ENCODE measurements around the gene POGLUT3.

Gene POGLUT3

DNA sequence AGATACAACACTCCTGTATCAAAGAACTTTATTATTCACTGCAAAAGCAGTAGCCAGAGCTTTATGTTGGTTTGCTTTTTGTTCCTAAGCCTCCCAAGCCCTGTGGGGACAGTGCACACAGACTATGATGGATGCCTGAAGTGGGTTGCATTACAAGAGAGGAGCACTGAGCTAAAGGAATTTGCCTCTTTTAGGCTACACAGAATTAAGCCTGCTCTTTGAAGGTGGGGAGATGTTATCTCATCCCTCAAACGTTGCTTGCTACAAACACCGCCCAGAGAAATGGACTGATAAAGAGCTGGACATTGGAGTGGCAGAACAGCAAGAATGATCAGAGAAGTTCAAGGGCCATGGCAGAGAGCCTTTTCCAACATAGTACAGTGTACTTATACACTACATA lies 2.5 kb upstream of the POGLUT3 start:
- DNase-seq (ENCODE audit: low read depth in 2 of 2), result no peak

DNA sequence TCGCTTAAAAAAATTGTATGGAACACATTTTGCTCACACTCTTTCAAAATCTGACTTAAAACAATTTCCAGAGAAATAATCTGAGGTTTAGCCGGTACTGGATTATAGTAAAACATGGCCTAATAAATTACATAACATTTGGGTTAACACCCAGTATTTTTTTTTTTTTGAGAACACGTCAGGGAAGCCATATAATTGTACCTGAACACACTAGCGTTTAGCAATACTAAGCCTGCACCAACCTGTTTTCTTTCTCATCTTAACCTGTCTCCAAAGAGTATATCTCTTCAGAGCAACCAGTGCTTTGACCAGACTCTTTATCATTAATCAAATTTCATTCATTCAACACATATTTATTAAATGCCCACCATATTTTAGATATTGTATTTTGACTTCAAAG lies 2.0 kb upstream of the POGLUT3 start:
- no peak for DNase-seq (ENCODE audit: low read depth in 2 of 2)

DNA sequence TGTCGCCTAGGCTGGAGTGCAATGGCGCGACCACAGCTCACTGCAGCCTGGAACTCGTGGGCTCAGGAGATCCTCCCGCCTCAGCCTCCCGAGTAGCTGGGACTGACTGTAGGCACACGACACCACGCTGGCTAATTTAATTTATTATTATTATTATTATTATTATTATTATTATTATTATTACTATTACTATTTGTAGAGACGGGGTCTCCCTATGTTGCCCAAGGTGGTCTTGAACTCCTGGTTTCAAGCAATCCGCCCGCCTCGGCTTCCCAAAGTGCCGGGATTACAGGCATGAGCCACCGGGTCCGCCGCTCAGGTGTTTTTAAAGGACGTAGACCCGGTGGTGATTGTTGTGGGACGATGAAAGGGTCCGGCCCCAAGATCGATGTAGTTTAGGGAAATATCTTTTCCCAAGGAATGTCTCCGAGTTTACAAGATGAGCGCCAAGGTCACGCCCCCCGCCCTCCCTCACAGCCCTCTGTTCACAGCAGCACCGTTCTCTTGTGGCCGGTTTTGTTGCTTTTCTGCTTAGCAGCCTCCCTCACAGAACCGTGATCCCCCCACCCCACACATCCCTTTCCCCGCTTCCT lies 728 bp upstream of the POGLUT3 start:
- no peak for DNase-seq (ENCODE audit: low read depth in 2 of 2)

DNA sequence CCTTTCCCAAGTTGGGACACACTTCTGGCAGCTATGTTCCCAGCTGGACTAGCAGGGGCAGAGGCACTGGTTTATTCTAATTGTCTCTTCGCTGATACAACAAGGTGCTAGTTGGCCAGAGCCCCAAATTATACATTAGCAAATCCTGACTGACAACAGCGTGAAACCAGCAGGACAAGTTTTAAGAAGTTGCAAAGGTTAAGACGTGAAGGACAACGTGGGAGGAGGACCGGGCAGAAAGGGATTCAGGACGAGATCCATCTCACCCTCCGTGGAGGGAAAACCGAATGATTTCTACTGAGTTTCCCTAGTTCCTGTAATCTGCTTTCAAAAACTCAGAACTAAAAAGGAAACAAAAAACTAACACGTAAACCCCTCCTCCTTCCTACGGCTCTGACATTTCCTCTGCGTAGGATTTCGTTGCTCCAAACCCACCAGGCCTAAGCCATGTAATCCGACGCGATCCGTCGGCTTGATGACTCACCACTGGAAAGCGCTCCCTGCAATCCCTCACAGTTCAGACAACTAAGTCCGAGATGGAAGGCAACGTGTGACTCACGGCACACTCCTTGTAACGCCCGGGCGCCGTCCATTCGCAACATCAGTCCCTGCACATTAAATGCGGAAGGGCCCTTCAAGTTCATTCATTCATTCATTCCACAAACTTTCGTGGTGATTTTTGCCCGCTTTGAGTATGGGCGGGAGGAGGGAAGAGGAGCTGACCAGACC lies 703 bp downstream of the POGLUT3 start:
- peak; percentile 96 for DNase-seq (ENCODE audit: low read depth in 2 of 2)

DNA sequence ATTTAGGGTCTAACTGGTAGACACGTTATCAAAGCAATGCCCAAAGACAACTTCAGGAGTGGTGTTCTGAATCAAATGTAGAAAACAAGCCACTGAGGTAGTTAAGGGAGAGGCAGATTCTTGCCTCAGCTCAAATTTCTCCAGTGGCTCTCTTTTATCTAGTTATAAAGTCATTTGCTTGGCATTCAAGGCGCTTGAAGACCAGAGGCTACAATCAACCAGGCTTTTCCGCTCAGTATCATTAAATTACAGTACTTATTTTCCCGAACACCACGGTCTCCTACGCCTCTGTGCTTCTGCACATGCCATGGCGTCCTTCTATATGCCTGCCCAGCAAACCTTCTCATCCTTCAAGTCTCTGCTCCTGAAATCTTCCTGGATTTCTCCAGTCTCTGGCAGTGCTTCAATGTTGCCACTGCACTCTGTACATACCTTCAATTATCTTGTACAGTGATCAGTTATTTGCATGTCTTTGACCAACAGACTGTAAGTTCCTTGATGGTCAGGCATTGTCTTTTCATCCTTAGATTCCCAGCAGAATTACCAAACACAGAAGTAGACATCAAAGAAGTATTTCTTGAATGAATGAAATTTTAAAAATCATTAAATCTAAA lies 1.4 kb downstream of the POGLUT3 start:
- DNase-seq (ENCODE audit: low read depth in 2 of 2), result no peak

DNA sequence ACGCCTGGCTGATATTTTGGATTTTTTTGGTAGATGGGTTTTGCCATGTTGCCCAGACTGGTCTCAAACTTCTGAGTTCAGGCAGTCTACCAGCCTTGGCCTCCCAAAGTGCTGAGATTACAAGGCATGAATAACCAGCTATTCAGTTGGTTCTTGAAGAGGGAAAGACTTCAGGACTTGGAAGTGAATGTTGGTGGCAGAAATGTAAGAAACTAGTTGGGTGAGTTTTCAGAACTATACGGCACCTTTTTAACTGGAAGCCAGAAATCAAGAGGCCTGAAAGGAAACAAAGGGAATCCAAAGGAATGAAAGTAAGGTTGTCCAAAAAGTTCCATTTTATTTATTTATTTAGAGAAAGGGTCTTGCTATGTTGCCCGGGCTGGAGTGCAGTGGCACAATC lies 2.9 kb downstream of the POGLUT3 start:
- no peak for DNase-seq (ENCODE audit: low read depth in 2 of 2)

DNA sequence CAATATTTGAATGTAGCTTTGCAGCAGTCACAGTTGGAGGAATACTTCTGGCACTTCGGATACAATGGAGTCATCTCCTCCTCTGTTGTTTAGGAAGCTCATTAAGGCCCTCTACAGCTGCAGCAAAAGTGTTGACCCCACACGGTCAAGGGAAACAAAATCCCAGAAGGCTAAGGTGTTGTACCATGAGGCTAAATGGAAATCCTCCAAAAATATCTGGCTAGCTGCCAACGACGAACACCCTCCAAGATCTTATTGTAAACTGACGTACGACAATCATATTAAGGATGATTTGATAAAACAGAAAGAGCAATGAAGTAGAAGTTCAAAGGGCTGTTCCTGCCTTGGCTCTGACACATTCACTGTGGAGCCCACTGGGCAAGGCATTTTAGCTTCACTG lies 4.0 kb downstream of the POGLUT3 start:
- no peak for DNase-seq (ENCODE audit: low read depth in 2 of 2)

DNA sequence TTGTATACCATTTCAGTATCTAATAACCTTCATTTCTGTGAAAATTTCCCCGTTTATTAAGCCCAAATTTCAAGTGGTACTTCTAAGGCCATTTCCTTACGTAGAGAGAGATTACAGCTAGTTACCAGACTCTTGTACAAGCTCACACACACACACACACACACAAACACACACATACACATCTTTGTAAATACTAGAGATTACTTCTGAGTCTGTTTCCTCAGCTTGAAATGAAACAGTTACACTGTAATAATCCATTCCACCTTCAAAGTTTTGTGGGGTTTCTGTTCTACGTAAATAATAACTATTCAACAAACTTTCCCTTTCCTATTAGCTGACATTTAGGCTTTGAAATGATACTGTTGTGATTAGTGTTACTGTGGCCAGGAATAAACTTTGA lies 6.2 kb downstream of the POGLUT3 start:
- no peak for DNase-seq (ENCODE audit: low read depth in 2 of 2)

DNA sequence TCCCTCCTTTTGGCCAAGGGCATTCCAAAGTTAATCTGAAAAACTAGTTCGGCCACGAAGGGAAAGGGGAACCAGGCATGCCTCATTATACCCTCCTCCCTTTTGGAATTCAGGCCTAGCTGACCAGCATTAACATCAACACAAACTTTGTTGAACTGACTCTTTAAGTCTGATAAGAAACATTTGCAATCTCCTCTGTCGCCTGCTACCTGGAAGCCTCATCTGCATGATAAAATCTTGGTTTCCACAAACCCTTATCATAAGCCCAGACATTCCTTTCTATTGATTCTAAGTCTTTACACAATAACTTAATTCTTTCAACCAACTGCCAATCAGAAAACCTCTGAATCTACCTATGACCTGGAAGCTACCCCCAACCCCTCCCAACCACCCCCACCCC lies 11.4 kb downstream of the POGLUT3 start:
- no peak for DNase-seq (ENCODE audit: low read depth in 2 of 2)

DNA sequence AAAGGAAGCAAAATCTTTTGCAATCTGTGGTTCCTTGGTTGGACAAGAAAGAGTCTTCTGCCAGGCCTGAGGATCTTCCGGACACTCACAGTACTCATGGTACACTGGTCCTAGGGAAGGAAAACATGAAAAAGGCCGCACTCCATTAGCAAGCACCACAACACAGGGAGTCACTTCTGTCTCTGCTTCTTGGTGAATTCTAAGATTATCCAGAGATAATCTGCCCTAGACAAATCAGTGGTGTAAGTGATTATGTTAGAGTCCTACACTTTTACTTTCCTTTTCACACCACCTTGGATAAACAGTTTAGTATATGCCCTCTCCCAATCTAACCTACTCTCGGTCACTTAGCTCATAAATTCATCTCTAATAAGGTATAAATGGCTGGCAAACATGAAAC lies 11.9 kb downstream of the POGLUT3 start:
- DNase-seq (ENCODE audit: low read depth in 2 of 2), result no peak

DNA sequence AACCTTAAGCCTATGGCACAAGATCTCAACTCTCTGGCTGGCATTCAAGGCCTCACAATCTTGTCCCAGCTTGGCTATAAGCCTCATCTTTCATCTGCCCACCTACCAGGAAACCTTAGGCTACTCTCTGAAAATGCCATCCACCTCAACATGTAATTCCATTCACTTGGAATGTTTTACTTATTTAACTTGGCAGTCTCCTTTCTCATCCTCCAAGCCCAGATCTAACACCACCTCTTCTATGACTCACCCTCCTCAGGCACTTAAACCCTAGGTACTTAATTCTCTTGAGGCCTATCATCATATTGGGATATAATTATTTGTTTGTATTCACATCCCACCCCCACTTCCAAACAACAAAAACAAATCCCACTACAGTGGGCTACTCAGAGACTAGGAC lies 15.0 kb downstream of the POGLUT3 start:
- no peak for DNase-seq (ENCODE audit: low read depth in 2 of 2)

DNA sequence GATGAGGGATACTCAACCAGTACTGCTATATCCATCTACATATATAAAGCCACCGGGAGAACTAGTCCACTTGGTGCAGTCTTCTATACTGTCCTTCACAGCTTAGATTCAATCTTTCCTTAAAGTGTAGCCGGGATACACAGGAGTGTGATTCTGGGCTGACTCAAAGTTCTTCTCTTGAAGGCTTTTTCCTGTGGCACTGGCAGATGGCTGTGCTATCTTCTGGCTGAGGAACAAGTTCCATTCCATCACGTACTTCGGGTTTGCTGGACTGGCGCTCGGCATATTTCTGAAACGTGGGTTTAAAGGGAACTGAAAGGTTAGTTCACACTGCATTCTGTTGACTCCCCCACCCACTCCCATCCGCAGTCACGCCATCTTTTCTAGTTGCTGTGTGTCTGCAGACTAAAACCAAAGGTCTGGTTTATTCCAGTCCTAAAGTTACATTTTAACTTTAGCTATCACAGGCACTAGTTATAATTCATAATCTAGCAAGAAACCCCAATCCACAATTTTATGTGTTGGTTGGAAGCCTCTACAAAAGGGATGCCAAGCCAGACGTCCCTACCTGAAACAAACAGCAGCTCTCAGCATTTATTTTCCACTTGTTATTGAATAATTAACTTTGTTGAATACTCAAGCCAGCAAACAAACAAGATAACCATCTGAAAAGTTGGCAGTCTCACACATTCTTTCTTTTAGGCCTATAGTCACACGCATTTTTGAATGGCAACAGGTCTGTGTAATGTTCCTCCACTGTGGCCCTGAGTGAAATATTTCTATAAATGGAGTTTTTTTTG lies 23.3 kb downstream of the POGLUT3 start:
- DNase-seq (ENCODE audit: low read depth in 2 of 2), result no peak

DNA sequence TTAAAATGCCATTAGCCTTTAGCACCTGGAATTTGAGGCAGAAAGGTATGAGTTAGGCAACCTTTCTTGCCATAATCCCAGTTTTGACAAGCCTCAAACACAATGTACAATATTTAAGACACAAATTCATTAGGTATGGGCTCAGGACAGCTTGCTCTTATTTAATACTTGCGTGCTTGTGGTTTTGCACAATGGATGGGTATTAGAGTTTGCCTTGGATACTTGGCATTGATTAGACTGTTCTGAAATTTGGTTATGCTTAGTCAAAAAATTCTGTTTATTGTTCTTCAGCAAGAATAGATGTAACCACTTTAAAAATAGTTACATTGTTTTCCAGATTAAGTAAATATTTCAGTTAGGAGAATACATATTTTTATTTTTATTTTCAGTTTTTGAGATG lies 25.5 kb downstream of the POGLUT3 start:
- no peak for DNase-seq (ENCODE audit: low read depth in 2 of 2)

DNA sequence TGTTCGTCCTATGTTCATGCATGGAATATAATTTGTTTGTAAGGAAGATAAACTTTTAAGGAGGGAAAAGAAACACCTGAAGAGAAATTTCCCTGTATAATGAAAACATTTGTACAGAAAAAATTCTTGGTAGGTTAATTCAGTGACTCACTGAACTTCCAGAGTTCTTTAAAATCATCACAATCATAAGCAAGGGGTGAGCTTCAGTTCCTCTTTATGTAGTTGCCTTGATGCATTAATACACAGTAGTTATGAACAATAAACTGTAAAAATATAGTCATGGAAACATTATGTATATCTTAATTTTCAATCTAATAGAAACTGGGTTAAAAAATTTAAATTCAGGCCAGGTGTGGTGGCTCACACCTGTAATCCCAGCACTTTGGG lies 29.7 kb downstream of the POGLUT3 start:
- no peak for DNase-seq (ENCODE audit: low read depth in 2 of 2)

DNA sequence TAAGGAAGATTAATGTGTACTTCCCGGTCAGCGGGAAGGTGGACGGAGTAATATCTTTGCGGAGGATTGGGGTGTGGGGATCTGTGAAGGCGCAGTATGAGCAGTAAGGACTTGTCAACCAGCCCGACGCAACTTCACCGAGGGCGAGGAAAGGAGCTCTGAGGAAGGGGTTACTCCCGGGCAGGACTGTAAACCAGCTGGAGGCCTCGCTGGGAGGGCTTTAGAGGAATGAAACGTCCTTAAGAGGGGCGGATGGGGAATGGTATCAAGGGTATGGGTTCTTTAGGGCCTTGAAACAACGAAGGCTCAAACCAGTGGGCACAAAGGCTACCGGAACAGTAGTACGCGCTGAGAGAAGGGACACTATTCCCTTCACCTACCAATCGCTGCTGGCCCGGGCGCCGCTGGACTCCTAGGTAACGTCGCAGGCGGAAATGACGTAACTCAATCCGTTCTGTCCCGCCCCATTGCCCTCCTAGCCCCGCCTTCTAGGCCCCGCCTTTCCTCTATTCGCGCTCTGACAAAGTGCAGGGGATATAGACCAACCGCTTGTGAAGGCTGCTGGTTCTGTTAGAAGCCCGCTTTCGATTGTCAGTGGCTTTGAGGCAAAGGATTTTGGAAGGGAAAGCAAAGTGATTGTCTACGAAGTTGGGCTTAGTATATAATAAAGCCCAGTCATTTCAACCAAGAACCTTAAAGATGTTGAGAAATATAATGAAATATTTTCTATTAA lies 30.9 kb downstream of the POGLUT3 start, which contains the start of gene C11orf65:
TSS of gene C11orf65 (minus strand) at position 439 of the 733 bp plus-strand sequence. CDS start 5,970 bp downstream, outside the sequence.
- peak; percentile 90 to 92 for DNase-seq (ENCODE audit: low read depth in 2 of 2)

DNA sequence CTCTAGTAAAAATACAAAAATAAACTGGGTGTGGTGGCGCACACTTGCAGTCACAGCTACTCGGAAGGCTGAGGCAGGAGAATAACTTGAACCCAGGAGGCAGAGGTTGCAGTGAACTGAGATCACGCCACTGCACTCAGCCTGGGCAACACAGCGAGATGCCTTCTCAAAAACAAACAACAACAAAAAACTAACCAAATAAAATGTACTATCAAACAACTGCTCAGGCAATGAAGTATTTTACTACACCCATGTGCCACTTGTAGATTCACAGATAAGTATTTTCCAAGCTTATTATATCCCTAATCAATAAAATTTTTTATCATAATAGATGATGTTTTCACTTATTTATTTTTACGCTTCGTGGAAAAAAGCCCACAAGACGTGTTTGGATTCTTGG lies 31.8 kb downstream of the POGLUT3 start:
- no peak for DNase-seq (ENCODE audit: low read depth in 2 of 2)

DNA sequence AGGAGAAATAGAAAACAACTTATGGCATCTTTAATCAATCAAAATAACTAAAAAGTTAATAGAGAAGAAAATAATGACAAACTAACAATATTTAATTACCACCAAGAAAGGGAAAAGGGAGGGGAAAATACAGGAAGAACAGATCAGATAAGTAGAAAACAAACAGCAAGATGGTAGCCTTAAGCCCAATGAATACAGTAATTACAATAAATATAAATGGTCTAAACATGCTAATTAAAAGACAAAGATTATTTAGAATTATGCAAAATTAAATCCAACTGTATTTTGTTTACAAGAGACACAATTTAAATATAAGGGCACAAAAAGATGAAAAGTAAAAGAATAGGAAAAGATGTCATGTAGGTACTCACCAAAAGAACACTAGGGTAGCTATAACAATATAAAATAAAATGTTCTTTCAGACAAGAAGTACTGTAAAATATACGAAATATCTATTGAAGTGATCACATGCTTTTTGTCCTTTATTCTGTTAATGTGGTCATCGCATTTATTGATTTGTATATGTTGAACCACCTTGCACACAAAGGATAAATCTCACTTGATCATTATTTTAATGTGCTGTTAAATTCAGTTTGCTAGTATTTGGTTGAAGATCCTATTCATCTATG lies 44.9 kb downstream of the POGLUT3 start:
- no peak for DNase-seq (ENCODE audit: low read depth in 2 of 2)

All from fibroblast of skin of left biceps (primary cell).